ENCODE results near the gene GRP.

DNA sequence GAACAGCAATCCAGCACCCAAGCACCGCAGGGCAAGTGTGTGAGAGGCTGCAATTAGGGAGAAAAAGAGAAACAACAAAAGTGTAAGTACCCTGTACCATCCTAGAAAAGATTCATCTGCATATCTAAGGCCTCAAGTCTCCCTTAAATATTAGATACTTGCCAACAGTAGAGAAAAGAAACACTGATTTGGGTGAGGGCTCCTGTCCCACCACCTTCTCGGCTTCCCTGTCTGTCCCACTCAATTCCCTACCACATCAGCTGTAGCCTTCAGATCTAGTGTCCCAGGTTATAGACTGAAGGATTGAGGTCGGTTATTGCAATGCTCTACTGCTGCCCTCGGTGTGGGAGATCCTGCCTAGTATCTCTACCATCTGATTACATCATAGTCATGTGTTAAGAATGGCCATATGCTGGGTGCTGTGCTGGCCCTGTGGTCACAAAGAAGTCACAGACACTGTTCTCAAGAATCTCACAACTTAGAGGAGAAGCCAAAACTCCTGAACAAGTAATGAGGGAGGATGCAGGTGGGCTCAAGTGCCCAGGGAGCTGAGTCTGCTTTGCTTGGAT lies 50.8 kb downstream of the GRP start:
- TF ChIP-seq, protein P1, sequence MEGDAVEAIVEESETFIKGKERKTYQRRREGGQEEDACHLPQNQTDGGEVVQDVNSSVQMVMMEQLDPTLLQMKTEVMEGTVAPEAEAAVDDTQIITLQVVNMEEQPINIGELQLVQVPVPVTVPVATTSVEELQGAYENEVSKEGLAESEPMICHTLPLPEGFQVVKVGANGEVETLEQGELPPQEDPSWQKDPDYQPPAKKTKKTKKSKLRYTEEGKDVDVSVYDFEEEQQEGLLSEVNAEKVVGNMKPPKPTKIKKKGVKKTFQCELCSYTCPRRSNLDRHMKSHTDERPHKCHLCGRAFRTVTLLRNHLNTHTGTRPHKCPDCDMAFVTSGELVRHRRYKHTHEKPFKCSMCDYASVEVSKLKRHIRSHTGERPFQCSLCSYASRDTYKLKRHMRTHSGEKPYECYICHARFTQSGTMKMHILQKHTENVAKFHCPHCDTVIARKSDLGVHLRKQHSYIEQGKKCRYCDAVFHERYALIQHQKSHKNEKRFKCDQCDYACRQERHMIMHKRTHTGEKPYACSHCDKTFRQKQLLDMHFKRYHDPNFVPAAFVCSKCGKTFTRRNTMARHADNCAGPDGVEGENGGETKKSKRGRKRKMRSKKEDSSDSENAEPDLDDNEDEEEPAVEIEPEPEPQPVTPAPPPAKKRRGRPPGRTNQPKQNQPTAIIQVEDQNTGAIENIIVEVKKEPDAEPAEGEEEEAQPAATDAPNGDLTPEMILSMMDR (IDR thresholded peaks at IDR 0.05), result no peak
- TF ChIP-seq POLR2A (IDR thresholded peaks at IDR 0.05), result no peak
